DMS 273 (cell line): ENCODE results near the gene ANKRD6.
A peak's percentile ranks its signal among the peaks of the same experiment; 100 is the strongest.
"Not testable (repeated sequence)": the region's sequence is repeated elsewhere in the genome, so short reads cannot be mapped to it uniquely, and the experiment has no call there.

Source experiments
- DNase-seq: peaks from one replicate; lab custom pipeline; 2025; ENCODE audit not compliant: unreplicated experiment; lab: John Stamatoyannopoulos, UW

The ANKRD6 gene

GRCh38 chr6:89591745-89592144, 158.8 kb downstream of the ANKRD6 start:
- no peak for DNase-seq

DNA sequence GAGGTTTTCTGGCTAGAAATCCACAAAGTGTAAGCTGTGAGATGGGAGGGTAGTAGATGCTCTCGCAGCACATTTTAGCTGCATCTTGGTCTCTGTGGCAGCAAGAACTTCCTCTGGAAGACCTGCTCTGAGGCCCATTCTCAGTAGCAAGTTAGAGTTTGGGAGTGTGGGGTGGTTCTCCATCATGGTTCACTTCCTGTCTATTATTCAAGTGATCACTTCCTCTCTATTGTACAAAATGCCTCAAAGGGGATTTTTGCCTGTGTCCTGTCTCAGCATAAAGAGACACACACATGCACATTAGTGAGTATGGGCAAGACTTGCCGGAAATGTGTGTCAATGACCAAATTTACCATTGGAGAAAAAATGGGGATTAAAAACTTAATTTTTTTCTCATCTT, 163.1 kb downstream of the ANKRD6 start:
- DNase-seq = no peak

DNA sequence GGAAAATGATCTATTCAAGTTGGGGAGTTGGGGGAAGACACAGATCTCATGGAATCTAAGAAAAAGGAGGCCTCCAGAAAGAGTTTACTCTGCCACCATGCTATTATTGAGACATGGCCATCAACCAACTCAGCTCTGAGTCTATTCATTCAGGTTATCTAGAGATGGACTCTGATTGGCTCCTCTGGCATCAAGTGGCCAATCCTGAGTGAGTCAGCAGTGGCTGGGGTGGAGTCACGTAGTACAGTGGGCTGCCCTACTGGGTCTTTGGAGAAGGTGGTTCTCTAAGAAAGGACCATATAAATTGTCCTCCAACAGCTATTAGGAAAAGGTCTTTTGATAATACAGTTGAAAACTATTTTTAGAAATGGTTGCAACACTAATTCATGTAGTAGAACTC, 163.5 kb downstream of the ANKRD6 start:
- DNase-seq = peak; percentile 7

- DNase-seq = no peak
Measured at GRCh38 chr6:89597372-89597771, 164.4 kb downstream of the ANKRD6 start.

DNA sequence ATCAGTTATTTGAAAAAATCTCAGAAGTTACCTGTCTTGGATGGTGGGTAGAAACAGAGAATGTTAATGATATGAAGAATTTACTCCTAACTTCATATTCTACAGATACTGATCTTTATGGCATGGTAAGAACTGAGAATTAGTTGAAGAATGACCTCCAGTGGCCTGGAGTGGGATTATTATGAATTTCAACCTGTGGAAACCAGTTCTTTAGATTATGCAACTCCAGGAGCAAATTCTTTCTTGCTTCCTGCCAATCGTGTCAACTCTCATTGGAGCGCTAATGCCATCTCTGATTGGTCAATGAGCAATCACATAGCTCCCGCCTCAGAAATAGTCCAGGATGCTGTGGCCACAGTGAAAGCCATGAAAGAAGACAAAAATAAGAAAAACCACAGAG, 165.0 kb downstream of the ANKRD6 start:
- DNase-seq = peak; percentile 64

GRCh38 chr6:89599727-89600126, 166.8 kb downstream of the ANKRD6 start:
- no peak for DNase-seq

GRCh38 chr6:89602166-89602565, 169.2 kb downstream of the ANKRD6 start:
- DNase-seq = no peak

- DNase-seq = no peak
Measured at GRCh38 chr6:89604653-89605052, 171.7 kb downstream of the ANKRD6 start.

DNA sequence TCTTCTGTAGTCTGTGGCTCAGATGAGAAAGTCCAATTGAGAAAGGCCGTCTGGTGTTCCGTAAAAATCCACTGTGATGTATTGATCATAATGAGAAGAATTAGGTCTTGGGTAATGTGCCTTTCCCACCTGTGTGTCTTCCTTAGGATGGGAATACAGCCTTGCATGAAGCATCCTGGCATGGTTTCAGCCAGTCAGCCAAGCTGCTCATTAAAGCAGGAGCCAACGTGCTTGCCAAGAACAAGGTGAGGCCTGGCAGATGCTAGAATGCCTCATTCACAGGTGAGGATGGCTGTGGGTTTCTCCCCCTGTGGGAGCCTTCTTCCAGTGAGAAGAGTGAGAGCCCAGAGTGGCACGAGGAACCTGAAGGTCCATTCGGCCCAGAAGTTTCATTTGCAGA, 172.9 kb downstream of the ANKRD6 start:
- no peak for DNase-seq

DNA sequence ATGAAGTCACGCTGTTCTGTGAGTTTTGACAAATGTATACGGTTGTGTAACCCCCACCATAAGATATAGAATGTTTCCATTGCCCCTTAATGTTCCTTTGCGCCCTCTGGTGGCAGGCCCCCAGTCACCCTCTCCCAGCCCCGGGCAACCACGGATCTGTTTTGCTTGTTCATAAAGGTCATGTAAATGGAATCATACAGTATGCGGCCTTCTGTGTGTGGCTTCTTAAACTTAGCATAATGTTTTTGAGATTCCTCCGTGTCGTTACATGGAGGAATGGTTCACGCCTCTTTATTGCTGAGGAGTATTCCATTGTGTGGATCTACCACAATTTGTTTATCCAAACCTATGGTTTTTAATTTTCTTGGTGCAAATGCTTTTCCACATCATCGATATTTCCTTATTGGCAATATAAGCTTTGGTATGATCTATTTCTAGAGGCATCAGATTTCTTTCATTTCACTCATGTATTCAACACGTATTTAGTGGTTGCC, 177.2 kb downstream of the ANKRD6 start:
- DNase-seq = peak; percentile 73

DNA sequence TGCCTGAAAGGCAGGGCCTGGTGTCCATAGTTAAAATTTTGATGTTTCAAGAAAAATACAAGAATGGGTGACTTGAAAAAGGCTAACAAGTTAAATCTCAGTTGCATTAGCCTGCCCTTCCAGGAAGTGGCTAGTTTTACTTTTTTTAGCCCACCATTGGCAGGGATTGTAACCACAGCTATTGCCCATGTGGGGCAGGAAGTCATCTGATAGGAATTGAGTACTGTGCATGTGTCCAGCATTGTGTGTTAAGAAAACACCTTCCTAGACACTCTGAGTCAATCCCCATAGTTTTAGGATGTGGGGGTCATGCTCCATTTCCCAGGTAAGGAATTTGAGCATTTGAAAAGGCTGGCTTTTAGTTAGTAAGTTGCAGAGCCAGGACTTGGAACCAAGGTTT, 178.7 kb downstream of the ANKRD6 start:
- no peak for DNase-seq

DNA sequence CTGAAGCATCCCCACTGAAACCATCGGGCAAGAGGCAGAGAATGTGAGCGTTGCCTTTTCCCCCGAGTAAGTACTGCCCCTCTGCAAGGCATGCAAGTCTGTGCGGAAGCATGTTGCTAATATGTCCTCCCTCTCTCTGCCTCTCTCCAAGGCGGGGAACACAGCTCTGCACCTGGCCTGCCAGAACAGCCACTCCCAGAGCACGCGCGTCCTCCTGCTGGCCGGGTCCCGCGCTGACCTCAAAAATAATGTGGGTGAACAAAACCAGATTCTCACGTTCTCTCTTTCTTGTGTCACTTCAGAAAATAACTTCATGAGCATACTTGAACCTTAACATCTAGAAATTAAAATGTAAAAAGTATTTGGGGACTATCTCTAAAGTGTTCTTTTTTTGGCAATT, 179.2 kb downstream of the ANKRD6 start:
- DNase-seq = no peak

GRCh38 chr6:89613790-89614189, 180.8 kb downstream of the ANKRD6 start:
- DNase-seq = no peak

DNA sequence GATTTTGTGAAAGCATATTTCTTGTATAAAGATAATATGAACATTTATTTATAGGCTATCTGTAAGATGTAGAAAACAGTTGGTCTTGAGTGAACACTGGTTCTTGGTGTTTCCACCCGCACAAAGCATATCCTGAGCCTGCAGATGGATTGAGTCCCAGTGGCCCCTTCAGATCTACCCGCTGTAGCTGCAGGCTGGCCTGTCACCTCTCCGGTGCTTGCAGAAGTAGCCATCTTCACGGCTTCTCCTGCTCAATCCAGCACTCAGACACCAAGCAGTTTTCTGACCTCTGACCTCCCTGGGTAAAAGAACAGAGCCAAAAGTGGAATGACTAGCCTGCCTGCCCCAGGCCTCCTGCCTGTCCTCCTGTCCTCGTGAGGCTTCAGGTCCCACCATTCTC, 182.9 kb downstream of the ANKRD6 start:
- no peak for DNase-seq

DNA sequence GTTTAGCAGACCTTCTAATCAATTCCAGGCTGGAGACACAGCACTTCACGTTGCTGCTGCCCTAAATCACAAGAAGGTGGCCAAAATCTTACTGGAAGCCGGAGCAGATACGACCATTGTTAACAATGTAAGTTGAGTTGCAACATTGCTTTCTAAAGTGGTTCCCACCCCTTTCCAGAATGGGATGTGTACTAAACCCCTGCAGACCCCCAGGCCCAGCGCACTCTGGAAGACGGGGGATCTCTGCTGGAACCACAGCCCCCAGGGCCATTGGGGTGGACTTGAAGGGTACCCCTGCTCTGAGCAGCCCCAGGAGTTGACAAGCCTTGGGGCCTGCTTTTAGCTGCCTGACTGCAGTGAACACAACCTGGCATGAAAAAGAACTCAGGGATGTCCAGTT, 183.6 kb downstream of the ANKRD6 start:
- DNase-seq = no peak

DNA sequence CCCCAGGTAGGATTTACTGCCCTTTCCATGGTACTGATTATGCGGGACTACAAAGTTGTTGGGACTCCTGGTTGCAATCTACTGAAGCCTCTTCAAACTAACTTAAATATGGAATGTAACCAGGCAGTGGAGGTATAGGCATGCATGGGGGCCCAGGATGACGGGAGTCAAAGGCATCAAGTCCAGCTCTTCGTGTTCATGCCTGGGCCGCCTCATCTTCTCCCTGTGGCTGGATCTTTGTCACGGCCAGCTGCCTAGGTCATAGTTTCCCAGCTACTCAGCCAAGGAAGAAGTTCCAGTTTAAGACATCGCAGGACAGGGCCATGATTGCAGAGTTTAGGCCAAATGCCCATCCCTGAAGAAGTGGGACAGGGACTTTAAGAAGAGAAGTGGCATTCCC, 185.1 kb downstream of the ANKRD6 start:
- no peak for DNase-seq

GRCh38 chr6:89619567-89619966, 186.6 kb downstream of the ANKRD6 start:
- no peak for DNase-seq

GRCh38 chr6:89623749-89624148, 190.8 kb downstream of the ANKRD6 start:
- DNase-seq = no peak

DNA sequence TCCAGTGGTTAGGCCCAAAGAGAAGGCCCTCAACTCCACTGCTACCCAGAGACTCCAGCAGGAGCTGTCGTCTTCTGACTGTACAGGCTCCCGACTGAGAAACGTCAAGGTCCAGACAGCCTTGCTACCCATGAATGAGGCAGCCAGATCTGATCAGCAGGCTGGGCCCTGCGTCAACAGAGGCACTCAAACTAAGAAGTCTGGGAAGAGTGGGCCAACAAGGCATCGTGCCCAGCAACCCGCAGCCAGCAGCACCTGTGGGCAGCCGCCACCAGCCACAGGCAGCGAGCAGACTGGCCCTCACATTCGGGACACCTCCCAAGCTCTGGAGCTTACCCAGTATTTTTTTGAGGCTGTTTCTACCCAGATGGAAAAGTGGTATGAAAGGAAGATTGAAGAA, 197.5 kb downstream of the ANKRD6 start:
- no peak for DNase-seq

- DNase-seq = not testable (repeated sequence)
Measured at GRCh38 chr6:89636412-89636811, 203.5 kb downstream of the ANKRD6 start.

DNA sequence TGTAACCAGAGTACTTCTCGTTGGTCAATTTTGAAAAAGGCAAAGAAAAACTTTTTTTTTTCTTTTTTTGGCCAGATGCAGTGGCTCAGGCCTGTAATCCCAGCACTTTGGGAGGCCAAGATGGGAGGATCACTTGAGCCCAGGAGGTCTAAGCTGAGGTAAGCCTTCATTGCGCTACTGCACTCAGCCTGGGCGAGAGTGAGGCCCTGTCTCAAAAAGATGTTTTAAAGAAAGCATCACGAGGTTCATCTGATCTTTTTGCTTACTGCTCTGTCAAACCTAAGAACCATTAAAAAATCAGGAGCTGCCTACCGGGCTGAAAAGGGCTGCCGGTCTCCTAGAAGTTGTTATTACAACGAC, 205.0 kb downstream of the ANKRD6 start:
- no peak for DNase-seq

- DNase-seq = peak; percentile 98
Measured at GRCh38 chr6:89638320-89639195, 205.6 kb downstream of the ANKRD6 start, which contains the start of gene LYRM2. LYRM2 (minus strand) TSS chr6:89638747; CDS start chr6:89638716, 31 bp downstream.

DNA sequence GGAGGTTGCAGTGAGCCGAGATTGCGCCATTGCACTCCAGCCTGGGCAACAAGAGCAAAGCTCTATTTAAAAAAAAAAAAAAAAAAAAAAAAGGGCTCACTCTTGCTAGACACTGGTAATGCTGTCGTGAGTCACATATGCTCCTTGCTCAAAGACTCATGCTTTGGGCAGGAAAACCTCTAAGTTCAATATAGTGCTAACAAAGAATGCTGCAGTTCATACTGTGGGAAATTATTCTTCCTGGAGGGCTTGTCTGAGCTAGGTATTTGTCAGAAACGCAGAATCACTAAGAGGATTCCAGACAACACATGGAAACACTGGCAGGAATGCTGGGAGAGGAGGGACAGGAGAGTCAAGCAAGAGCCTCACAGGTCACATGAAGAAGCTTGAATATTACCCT, 207.9 kb downstream of the ANKRD6 start:
- DNase-seq = no peak
